H1 (cell line): ENCODE results near the gene CEP95. TPM values are rescaled to one million over a fixed set of nuclear protein-coding genes. Genes with fewer than 3 reads are reported as not detected.

ENCODE experiments used
- CTCF ChIA-PET: fragments of 300-600 bp; sonication (Branson Sonifier 250); formaldehyde crosslinking; loops from one replicate; lab custom pipeline; 2021; ENCODE audit not compliant: partially characterized antibody; lab: Charles Lee
- POLR2A ChIA-PET: fragments of 300-600 bp; sonication (Branson Sonifier 250); formaldehyde crosslinking; loops from one replicate; lab custom pipeline; 2021; ENCODE audit warnings: inconsistent platforms; ENCODE audit not compliant: partially characterized antibody; lab: Charles Lee
- DNase-seq, 2 experiments: peaks; one replicate each; pipeline versions ENCODE4 v3.0.0 to v3.0.0-alpha.2; 2010 to 2022; ENCODE audit warnings: low spot score in 2 of 2, low read depth in 1 of 2, mixed read lengths in 1 of 2
- FAIRE-seq: peaks from 2 replicates; lab custom pipeline; 2011; peaks lifted over from hg19 to GRCh38; lab: Jason Lieb, UNC
- H2AFZ ChIP-seq: 2 replicates; pipeline ENCODE4 v1.8.1; 2012; ENCODE audit warnings: low read length, inconsistent platforms
- H2AK5ac ChIP-seq: 2 replicates; pipeline ENCODE4 v1.6.1; 2013; ENCODE audit warnings: low read depth, low read length
- H2BK120ac ChIP-seq: replicated peaks from 2 replicates; pipeline ENCODE3; 2013; ENCODE audit warnings: low read depth, low read length, inconsistent platforms
- H2BK12ac ChIP-seq: 2 replicates; pipeline ENCODE4 v1.6.1; 2013; ENCODE audit warnings: low read depth, low read length
- H2BK15ac ChIP-seq: 2 replicates; pipeline ENCODE4 v1.6.1; 2013; ENCODE audit warnings: low read length
- H2BK20ac ChIP-seq: 2 replicates; pipeline ENCODE4 v1.6.1; 2013; ENCODE audit warnings: low read length
- H2BK5ac ChIP-seq: 2 replicates; pipeline ENCODE4 v1.6.1; 2013; ENCODE audit warnings: low read depth, low read length
- H3K14ac ChIP-seq: 2 replicates; pipeline ENCODE4 v1.6.1; 2013; ENCODE audit warnings: inconsistent platforms; ENCODE audit not compliant: insufficient read length
- H3K18ac ChIP-seq: 2 replicates; pipeline ENCODE4 v1.6.1; 2013; ENCODE audit warnings: low read length; ENCODE audit errors: extremely low read depth
- H3K23ac ChIP-seq: 2 replicates; pipeline ENCODE4 v1.6.1; 2013; ENCODE audit warnings: inconsistent platforms; ENCODE audit not compliant: insufficient read length
- H3K23me2 ChIP-seq: 2 replicates; pipeline ENCODE4 v1.6.1; 2013; ENCODE audit warnings: low read depth, low read length
- H3K27ac ChIP-seq: 2 replicates; pipeline ENCODE4 v1.6.1; 2011; ENCODE audit warnings: low read depth, low read length, inconsistent platforms
- H3K27me3 ChIP-seq, 4 experiments: replicated peaks in 1 of 4; 1 replicate in 1 of 4; 2 replicates in 3 of 4; pipeline versions ENCODE4 v1.6.1 to v1.8.1; 2011 to 2013; ENCODE audit warnings: low read length in 3 of 4, mild to moderate bottlenecking in 3 of 4, inconsistent platforms in 2 of 4, mixed read lengths in 2 of 4, moderate library complexity in 1 of 4; ENCODE audit not compliant: control insufficient read depth in 3 of 4, insufficient read depth in 3 of 4; ENCODE audit errors: extremely low read depth in 1 of 4
- H3K36me3 ChIP-seq, 4 experiments: 2 replicates each; pipeline versions ENCODE4 v1.6.1 to v1.8.1; 2011 to 2013; ENCODE audit warnings: mild to moderate bottlenecking in 4 of 4, low read length in 3 of 4, moderate library complexity in 2 of 4, control low read depth in 1 of 4, inconsistent platforms in 1 of 4; ENCODE audit not compliant: insufficient read depth in 4 of 4, control insufficient read depth in 2 of 4
- H3K4ac ChIP-seq: replicated peaks from 2 replicates; pipeline ENCODE3; 2013; ENCODE audit warnings: low read length, low read depth, mixed read lengths, inconsistent platforms; ENCODE audit not compliant: insufficient read length
- H3K4me1 ChIP-seq, 4 experiments: replicated peaks in 1 of 4; 1 replicate in 1 of 4; 2 replicates in 3 of 4; pipeline versions ENCODE4 v1.6.1 to v1.8.1; 2011 to 2013; ENCODE audit warnings: low read length in 3 of 4, inconsistent platforms in 2 of 4, mixed read lengths in 1 of 4; ENCODE audit not compliant: insufficient read depth in 4 of 4, control insufficient read depth in 3 of 4
- H3K4me2 ChIP-seq, 2 experiments: 2 replicates each; pipeline versions ENCODE4 v1.6.1 to v1.8.1; 2011 to 2013; ENCODE audit warnings: low read depth in 2 of 2, low read length in 2 of 2, control low read depth in 1 of 2, inconsistent platforms in 1 of 2, mild to moderate bottlenecking in 1 of 2; ENCODE audit not compliant: insufficient read depth in 1 of 2
- H3K4me3 ChIP-seq, 4 experiments: fragments of 200-600, 300-600 bp in 1 of 4; sonication (generic), shearing (Covaris generic), sonication (Bioruptor Twin) in 1 of 4; 2 replicates each; pipeline versions ENCODE4 v1.5.1 to v1.8.1; 2011 to 2016; ENCODE audit warnings: low read length in 4 of 4, low read depth in 3 of 4, control low read depth in 2 of 4, inconsistent platforms in 2 of 4, mild to moderate bottlenecking in 2 of 4, mixed read lengths in 1 of 4, moderate library complexity in 1 of 4; ENCODE audit not compliant: insufficient read depth in 2 of 4; ENCODE audit errors: extremely low read depth in 1 of 4
- H3K56ac ChIP-seq: replicated peaks from 2 replicates; pipeline ENCODE3; 2013; ENCODE audit warnings: low read depth, mild to moderate bottlenecking, mixed read lengths, low read length, inconsistent platforms; ENCODE audit not compliant: insufficient read length
- H3K79me1 ChIP-seq: 2 replicates; pipeline ENCODE4 v1.6.1; 2013; ENCODE audit warnings: low read depth, low read length, control low read depth
- H3K79me2 ChIP-seq, 2 experiments: 2 replicates each; pipeline versions ENCODE4 v1.6.1 to v1.8.1; 2012 to 2013; ENCODE audit warnings: low read length in 2 of 2, mild to moderate bottlenecking in 2 of 2, inconsistent platforms in 1 of 2; ENCODE audit not compliant: insufficient read depth in 2 of 2, control insufficient read depth in 1 of 2
- H3K9ac ChIP-seq, 4 experiments: replicated peaks in 1 of 4; 1 replicate in 1 of 4; 2 replicates in 3 of 4; pipeline versions ENCODE4 v1.6.1 to v1.8.1; 2011 to 2013; ENCODE audit warnings: low read depth in 3 of 4, low read length in 3 of 4, control low read depth in 2 of 4, mild to moderate bottlenecking in 2 of 4, moderate library complexity in 2 of 4, inconsistent platforms in 1 of 4; ENCODE audit errors: extremely low read depth in 1 of 4
- H3K9me3 ChIP-seq, 2 experiments: 2 replicates each; pipeline versions ENCODE4 v1.6.1 to v1.8.1; 2012 to 2013; ENCODE audit warnings: mild to moderate bottlenecking in 2 of 2, moderate library complexity in 2 of 2, control low read depth in 1 of 2, inconsistent platforms in 1 of 2, low read depth in 1 of 2, low read length in 1 of 2, mixed read lengths in 1 of 2; ENCODE audit not compliant: insufficient read depth in 2 of 2
- H4K20me1 ChIP-seq, 2 experiments: replicated peaks in 1 of 2; 2 replicates each; pipeline versions ENCODE3 to v1.8.1; 2011 to 2013; ENCODE audit warnings: inconsistent platforms in 2 of 2, low read length in 2 of 2, mild to moderate bottlenecking in 1 of 2; ENCODE audit not compliant: insufficient read depth in 2 of 2, control insufficient read depth in 1 of 2
- H4K5ac ChIP-seq: 2 replicates; pipeline ENCODE4 v1.6.1; 2013; ENCODE audit warnings: low read length, low read depth, mixed read lengths, inconsistent platforms; ENCODE audit not compliant: insufficient read length
- H4K8ac ChIP-seq: 2 replicates; pipeline ENCODE4 v1.8.0; 2013; ENCODE audit warnings: mild to moderate bottlenecking, moderate library complexity, low read length, inconsistent platforms; ENCODE audit not compliant: insufficient read depth; ENCODE audit errors: extremely low read depth
- H4K91ac ChIP-seq: replicated peaks from 2 replicates; pipeline ENCODE3; 2013; ENCODE audit warnings: low read length, mixed read lengths, inconsistent platforms; ENCODE audit not compliant: insufficient read length
- POLR2AphosphoS5 ChIP-seq: IDR thresholded peaks from 2 replicates; pipeline ENCODE4 v1.6.1; 2011; ENCODE audit warnings: low read depth, low read length
- SUZ12 ChIP-seq: fragments of 200-600 bp; sonication (generic); IDR thresholded peaks from 2 replicates; pipeline ENCODE4 v1.6.1; 2012; ENCODE audit warnings: mild to moderate bottlenecking, inconsistent platforms, low read length, moderate library complexity, mixed read lengths
- WGBS, 2 experiments: shearing (Covaris generic) in 1 of 2; methylation state at CpG; one replicate each; pipeline versions ENCODE4 v1.1.6 to v1.1.7; 2013 to 2015; ENCODE audit warnings: low lambda C conversion rate in 2 of 2, mixed read lengths in 2 of 2, inconsistent platforms in 1 of 2, low coverage in 1 of 2, missing lambda C conversion rate in 1 of 2; ENCODE audit not compliant: insufficient replicate concordance in 2 of 2, insufficient coverage in 1 of 2, insufficient read length in 1 of 2; ENCODE audit errors: extremely low coverage in 1 of 2, missing lambda C conversion rate in 1 of 2; 5-methylcytosine and 5-hydroxymethylcytosine counted together
- polyA plus RNA-seq, 7 experiments: library from polyadenylated mRNA; depleted of rRNA in 3 of 7; stranded (reverse) in 5 of 7; unstranded in 2 of 7; fragments of >200 nt in 5 of 7; fragments of 200-250 nt in 2 of 7; gene quantifications; 1 replicate in 5 of 7; 2 replicates in 1 of 7; 4 replicates in 1 of 7; pipeline versions ENCODE4 v1.2.1 to v1.2.3, GENCODE V29; 2011 to 2013; ENCODE audit warnings: missing spikeins in 2 of 7, mixed read lengths in 2 of 7
- total RNA-seq: library from RNA; stranded (reverse); fragmentation: NEBNext Ultra II Directional; extraction: Animal tissue kit (Norgen Biotek cat#: 25700); gene quantifications from 2 replicates; pipeline ENCODE4 v1.2.1, GENCODE V29; 2021

The CEP95 gene
- total and polyA plus RNA-seq, 2 of the 8 experiments (the other 6 are each of a cell fraction or from before 2014, with no cell fraction given), result 22.3 to 51.5 TPM

- H2BK120ac ChIP-seq, result no peak overlapping the region
- no peaks in the 10 kb centered on the region for H3K4me1 ChIP-seq
- peaks cover 36 to 87% (median 61%) of the 10 kb centered on the region in 4 experiments for H3K36me3 ChIP-seq
- H2AFZ ChIP-seq, result no peak overlapping the region
- no peak overlapping the region for H3K4me2 ChIP-seq
- H2BK5ac ChIP-seq, result no peak overlapping the region
- H3K14ac ChIP-seq, result no peak overlapping the region
- ChIA-PET POLR2A (interaction anchor here (1.0 to 5.0 kb wide), 4 partner anchors 9 to 29 kb away, joined by 3 to 28 read pairs (median 4); partner anchors contain the start of genes CEP95 and DDX5), CTCF (interaction anchor here (0.5 to 1.4 kb wide), 3 partner anchors 15 to 122 kb away, joined by 3 to 5 read pairs (median 3); no protein-coding TSS in a partner anchor)
- no peak overlapping the region for H3K9ac ChIP-seq
- H3K9me3 ChIP-seq, result no peaks in the 10 kb centered on the region
- no peak overlapping the region for H3K18ac ChIP-seq
- no peak for FAIRE-seq
- TF ChIP-seq SUZ12 (no peak), POLR2AphosphoS5 (0 out of 2 replicates have a peak, but pooled peaks have one; percentile 29)
- 91% methylated on average over 6 of the region's 6 CpGs; no CpG with 5 or more reads in 1 of the 2 experiments for WGBS, 2 experiments
- no peak overlapping the region for H2BK20ac ChIP-seq
- no peak overlapping the region for H3K4ac ChIP-seq
- H3K27ac ChIP-seq, result no peak overlapping the region
- no peaks in the 10 kb centered on the region for H4K20me1 ChIP-seq
- no peak overlapping the region for H2BK15ac ChIP-seq
- no peak overlapping the region for H3K4me3 ChIP-seq
- H4K5ac ChIP-seq, result no peak overlapping the region
- H3K56ac ChIP-seq, result no peak overlapping the region
- H3K23me2 ChIP-seq, result no peaks in the 10 kb centered on the region
- no peak overlapping the region for H4K91ac ChIP-seq
- H3K79me2 ChIP-seq, result no peaks in the 10 kb centered on the region
- no peak overlapping the region for H2AK5ac ChIP-seq
- H3K27me3 ChIP-seq, result no peaks in the 10 kb centered on the region
- no peak overlapping the region for H4K8ac ChIP-seq
- H3K79me1 ChIP-seq, result no peaks in the 10 kb centered on the region
- H2BK12ac ChIP-seq, result no peak overlapping the region
- H3K23ac ChIP-seq, result no peak overlapping the region
- no peak for DNase-seq
Observed at GRCh38 chr17:64535357-64535756, 28.6 kb downstream of the CEP95 start.
